COLO668 (cell line): ENCODE data around the gene KIF1A.

Experiments used
- DNase-seq: peaks from one replicate; lab custom pipeline; 2025; ENCODE audit not compliant: unreplicated experiment; lab: John Stamatoyannopoulos, UW

KIF1A gene

DNA sequence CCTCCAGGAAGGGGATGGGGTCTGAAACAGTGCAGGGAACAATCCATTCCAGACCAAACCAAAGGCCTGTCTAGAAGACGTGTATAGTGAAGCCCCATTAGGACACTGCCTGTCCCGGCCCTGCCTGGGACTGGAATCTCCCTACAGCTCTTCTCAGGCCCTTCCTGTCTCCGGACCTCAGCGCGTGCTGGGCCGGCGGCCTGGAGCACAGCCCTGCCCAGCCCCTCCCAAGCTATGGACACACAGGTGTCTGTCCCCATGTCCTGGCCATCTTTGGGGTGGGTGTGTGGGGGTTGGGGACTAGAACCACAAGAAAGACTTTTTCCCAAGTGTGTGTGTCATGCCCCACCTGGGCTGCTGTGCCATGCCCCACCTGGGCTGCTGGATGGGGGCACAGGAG, 51.8 kb downstream of the KIF1A start:
- no peak for DNase-seq

- DNase-seq, result no peak
Measured at GRCh38 chr2:240767341-240767740, 52.7 kb downstream of the KIF1A start.

GRCh38 chr2:240766072-240766471, 53.9 kb downstream of the KIF1A start:
- DNase-seq, result no peak

- no peak for DNase-seq
Measured at GRCh38 chr2:240765007-240765406, 55.0 kb downstream of the KIF1A start.

GRCh38 chr2:240764605-240765004, 55.4 kb downstream of the KIF1A start:
- no peak for DNase-seq

DNA sequence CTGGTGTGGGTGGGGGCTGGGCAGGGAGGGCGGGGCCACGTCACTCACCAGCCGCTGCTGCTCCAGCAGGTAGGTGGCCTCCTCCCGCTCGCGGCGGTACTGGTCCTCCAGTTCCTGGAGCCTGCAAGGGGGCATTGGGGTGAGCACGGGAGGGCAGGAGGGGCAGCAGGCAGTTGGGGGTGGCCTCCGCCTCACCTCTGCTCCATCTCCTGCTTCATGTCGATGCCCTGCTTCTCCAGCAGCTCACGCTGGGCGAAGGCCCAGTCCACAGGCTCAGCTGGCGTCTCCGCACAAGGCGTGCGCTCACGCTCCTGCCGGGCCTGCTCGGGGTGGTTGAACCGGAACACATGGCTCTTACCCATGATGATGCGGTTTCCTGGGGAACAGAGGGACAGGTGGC, 57.0 kb downstream of the KIF1A start:
- no peak for DNase-seq

DNA sequence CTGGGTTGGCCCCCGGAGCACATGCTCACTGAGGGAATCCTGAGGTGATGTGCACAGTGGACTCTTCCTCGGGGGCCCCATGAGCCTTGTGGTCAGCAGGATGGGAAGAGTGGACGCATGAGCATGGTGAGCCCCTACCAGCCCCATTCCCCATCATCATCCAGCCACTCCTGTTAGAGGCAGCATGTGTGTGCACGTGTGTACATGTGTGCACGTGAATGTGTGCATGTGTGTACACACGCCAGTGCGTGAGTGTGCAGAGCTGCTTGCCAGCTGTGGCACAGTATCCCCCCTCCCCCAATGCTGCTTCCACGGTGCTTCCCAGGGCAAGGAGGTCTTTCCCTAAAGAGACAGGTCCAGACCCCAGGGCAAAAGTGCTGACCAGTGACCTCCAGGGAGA, 57.8 kb downstream of the KIF1A start:
- no peak for DNase-seq

DNA sequence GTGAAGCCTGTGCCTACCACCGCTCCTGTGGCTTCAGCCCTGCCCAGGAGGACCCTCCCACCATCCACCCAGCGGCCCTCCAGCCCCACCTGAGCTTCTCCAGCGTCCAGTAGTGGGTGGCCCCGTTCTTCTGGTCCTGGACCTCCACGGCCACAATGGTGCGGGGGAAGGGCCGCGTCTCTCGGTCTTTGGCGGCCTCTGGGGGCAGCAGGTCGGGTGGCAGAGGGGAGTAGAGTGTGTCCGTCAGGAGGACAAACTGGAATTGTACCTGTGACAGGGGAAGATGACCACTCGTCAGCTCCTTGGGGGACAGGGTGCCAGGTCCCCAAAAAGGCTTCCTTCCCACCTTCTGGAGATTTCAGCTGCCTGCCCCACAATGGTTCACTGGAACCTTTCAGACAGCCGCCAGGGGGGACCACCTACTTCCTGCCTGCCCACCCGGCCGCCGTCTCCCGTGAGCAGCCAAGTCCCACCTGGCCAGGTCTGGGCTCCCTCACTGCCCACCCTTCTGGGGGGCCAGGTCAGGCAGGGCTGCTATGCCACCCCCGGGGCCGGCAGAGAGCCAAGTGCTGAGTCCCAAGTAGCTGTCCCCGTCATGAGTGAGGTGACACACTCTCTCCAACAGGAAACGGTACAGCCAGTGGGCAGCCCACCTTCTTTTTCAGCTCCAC, 59.3 kb downstream of the KIF1A start:
- no peak for DNase-seq

DNA sequence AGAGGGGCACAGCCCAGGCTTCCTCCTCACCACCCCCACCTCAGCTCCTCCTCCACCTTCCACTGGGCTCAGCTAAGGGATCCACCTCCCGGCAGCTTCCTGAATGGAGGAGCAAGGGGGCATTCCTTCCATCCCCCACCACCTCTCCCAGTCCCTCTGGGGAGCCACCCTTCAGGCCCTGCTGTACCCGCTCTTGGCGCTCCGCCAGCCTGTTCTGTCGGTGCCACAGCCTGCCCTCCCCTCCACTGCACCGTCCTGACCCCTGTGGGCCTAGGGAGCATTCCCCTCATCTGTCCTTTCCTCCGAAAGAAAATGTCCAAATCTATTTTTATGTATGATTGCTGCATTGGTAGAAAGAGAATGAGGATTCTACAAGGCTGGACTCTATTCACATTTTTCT, 59.9 kb downstream of the KIF1A start:
- no peak for DNase-seq

DNA sequence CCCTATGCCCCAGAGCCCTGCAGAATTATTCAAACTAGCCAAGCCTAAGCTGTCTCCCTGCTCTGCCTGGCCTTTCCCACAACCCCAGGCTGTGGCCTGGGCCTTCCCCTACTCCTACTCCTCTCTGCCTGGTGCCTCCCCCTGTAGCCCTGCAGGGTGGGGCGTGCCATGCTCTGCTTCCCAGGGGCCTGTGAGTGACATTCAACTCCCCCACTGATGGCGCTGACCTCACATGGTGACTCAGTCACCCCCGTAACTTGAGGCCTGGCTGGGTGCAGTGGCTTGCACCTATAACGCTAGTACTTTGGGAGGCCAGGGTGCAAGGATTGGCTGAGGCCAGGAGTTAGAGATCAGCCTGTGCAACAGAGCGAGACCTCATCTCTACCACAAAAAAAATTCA, 60.6 kb downstream of the KIF1A start:
- no peak for DNase-seq

DNA sequence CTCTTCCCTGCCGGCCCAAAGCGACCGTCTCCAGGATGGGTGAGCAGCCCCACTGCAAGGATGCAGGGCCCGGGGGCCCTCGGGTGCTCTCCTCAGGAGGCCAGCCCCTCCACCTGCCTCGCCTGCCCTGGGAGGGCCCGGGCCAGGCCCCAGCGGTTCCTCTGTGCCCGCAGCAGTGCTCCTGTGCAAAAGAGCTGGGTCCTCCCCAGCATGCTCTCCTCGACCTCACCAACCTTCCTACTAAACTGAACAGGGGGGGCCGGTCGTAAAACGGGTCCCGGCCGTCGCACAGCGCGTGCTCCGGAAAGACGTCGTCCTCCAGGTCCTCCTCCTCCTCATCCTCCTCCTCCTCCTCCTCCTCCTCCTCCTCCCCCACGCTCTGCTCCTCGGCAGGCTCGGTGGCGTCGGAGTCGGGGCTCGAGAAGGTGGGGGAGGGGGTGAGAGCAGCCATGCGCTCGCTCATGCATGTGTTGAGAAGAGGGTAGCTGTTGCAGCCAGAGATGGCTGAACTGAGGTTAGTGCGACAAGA, 62.9 kb downstream of the KIF1A start:
- DNase-seq, result no peak

- no peak for DNase-seq
Measured at GRCh38 chr2:240752209-240752608, 67.8 kb downstream of the KIF1A start.

DNA sequence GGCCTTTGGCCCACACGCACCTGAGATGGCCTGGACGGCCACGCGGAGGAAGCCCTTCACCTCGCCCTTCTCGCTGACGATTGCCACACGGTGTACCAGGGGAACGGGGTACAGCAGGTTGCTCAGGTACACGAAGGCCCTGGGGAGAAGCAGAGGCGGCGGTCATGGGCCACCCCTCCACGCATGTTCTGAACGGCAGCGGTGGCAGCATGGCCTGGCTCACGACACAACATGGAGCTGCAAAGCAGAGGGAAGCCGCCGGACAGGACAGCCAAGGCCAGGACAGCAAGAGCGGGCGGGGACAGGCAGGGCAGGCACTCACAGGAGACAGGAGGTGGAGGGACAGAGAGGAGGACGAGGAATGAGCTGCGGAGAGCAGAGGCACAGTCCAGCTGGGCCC, 69.6 kb downstream of the KIF1A start:
- no peak for DNase-seq

GRCh38 chr2:240749516-240749915, 70.5 kb downstream of the KIF1A start:
- DNase-seq, result no peak

DNA sequence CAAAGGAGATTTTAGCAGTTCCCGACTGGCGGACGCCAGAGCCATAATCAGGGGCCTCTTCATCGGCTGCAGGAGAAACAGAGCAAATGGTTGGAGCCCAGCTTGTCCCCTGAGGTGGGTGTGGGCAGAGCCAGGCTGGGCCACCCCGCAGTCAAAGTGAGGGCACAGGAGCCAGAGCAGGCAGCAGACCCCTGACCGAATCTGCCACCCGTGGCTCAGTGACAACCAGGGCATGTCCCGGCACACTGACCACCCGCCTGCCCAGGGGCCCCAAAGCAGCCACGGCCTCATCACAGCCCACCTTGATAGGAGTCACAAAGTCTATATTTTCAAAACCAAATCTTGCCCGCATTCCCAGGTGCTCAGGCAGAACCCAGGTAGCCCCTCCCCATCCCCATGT, 72.8 kb downstream of the KIF1A start:
- no peak for DNase-seq

DNA sequence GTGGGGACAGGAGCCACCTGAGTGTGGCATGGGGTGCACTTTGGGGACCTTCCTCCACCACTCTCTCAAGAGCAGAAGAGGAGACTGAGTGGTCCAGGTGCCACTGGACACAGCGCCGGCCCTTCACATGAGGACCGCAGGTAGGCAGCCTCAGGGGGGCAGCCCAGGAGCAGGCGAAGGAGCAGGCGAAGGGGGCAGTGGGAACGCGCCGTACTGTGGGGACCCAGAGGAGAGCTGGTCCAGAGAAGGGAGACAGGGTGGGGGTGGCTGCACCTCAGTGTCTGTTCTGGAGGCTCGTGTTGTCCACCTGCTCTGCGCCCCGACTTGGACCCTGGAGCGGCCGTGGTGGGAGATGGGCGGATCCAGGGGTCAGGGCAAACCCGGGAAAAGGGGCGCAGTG, 73.3 kb downstream of the KIF1A start:
- no peak for DNase-seq

GRCh38 chr2:240745962-240746361, 74.1 kb downstream of the KIF1A start:
- DNase-seq, result no peak

- DNase-seq, result no peak
Measured at GRCh38 chr2:240745456-240745855, 74.6 kb downstream of the KIF1A start.

DNA sequence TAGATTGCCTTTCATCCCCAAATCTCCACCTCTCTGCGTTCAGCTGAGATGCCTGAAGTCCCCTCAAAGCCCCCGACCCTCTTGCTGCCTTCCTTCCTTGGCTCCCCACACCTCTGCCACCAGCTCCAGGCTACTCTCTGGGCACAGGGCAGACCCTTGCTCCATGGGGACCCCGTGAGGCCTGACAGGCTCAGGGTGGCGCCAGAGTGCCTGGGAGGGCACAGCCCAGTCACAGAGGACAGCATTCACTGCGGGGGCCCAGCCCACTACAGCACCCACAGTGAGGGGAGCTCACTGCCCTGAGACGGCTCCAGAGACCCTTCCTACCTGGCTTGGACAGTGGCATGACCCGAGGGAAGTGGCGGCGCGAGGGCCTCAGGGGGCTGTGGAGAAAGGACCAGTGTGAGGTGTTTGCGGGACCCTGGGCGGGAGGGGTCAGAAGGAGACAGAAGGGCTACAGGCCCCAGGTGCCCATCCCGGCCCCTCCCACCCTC, 77.4 kb downstream of the KIF1A start:
- DNase-seq, result no peak

GRCh38 chr2:240741091-240741490, 78.9 kb downstream of the KIF1A start:
- DNase-seq, result no peak

DNA sequence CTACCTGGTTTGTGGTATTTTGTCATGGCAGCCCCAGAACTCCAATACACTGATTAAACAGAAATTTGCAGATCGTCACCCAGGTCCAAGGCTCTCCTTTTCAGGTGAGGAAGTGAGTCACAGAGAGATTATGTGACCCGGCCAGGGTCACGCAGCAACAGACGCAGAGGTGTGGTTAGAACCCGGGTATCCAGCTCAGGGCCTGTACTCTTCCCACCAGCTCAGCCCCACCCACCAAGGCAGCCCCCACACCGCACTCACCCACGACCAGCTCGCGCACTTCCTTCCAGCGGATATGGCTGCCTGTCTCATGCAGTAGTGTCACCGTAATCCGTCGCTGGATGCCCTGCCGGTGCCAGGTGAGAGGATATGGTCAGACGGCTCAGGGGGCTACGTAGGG, 80.2 kb downstream of the KIF1A start:
- DNase-seq, result no peak

DNA sequence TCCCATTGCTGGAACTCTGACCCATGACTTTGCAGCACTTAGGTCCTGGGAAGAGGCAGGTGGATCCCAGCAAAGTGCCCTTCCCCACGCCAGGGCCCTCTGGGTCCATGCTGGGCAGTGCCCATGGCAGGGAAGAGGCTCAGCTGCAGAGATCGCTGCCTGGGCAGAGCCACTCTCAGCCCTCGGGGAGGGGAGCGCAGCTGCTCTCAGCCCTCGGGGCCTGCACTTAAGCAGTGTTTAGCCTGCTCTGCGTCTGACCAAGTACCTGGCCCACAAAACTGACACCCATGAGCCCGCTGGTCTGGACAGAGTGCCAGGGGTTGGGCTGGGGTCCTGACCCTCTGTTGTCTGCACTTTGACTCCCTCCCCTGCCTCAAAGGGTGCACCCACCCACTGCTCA, 82.1 kb downstream of the KIF1A start:
- DNase-seq, result no peak

GRCh38 chr2:240737512-240737911, 82.5 kb downstream of the KIF1A start:
- DNase-seq, result no peak
